ACC112 (cell line): Measurements from ENCODE around the gene CCDC51.
A peak's percentile ranks its signal among the peaks of the same experiment; 100 is the strongest.
"Not testable (repeated sequence)": the region's sequence is repeated elsewhere in the genome, so short reads cannot be mapped to it uniquely, and the experiment has no call there.

Experiments used
- H2AFZ ChIP-seq: fragments of 200-600 bp; sonication (generic); one replicate; pipeline ENCODE4 v1.6.0; 2017; ENCODE audit warnings: antibody characterized with exemption, low read length; ENCODE audit not compliant: unreplicated experiment
- H3K27ac ChIP-seq: fragments of 200-600 bp; sonication (generic); 2 replicates; pipeline ENCODE4 v1.5.1; 2014; ENCODE audit warnings: low read depth, mild to moderate bottlenecking, antibody characterized with exemption, low read length, moderate library complexity
- H3K27me3 ChIP-seq: fragments of 200-600 bp; sonication (generic); 2 replicates; pipeline ENCODE4 v1.6.1; 2014; ENCODE audit warnings: mild to moderate bottlenecking, antibody characterized with exemption, low read length, moderate library complexity, mixed read lengths; ENCODE audit not compliant: insufficient read depth
- H3K36me3 ChIP-seq: fragments of 200-600 bp; sonication (generic); 2 replicates; pipeline ENCODE4 v1.6.1; 2016; ENCODE audit warnings: mild to moderate bottlenecking, antibody characterized with exemption, low read length, moderate library complexity, mixed read lengths; ENCODE audit not compliant: insufficient read depth
- H3K4me1 ChIP-seq: fragments of 200-600 bp; sonication (generic); one replicate; pipeline ENCODE4 v1.6.1; 2016; ENCODE audit warnings: low read length, mixed read lengths; ENCODE audit not compliant: insufficient read depth, unreplicated experiment, control insufficient read depth
- H3K4me3 ChIP-seq: fragments of 200-600 bp; sonication (generic); 2 replicates; pipeline ENCODE4 v1.5.1; 2014; ENCODE audit warnings: mild to moderate bottlenecking, low read depth, low read length
- H3K79me2 ChIP-seq: fragments of 200-600 bp; sonication (generic); one replicate; pipeline ENCODE4 v1.6.0; 2016; ENCODE audit warnings: low read length; ENCODE audit not compliant: control insufficient read depth, unreplicated experiment, insufficient read depth

CCDC51 gene

GRCh38 chr3:48474031-48474430, 34.1 kb upstream of the CCDC51 start:
- not testable (repeated sequence) for H3K4me3 ChIP-seq, H3K27me3 ChIP-seq, H3K36me3 ChIP-seq, H2AFZ ChIP-seq, H3K27ac ChIP-seq
- Histone ChIP-seq H3K4me1 (peaks cover 27% of the 10 kb centered on the region), H3K79me2 (peaks cover 38% of the 10 kb centered on the region)

GRCh38 chr3:48473617-48473952, 33.7 kb upstream of the CCDC51 start:
- Histone ChIP-seq H2AFZ (peak overlapping the region; percentile 10), H3K4me3 (peak overlapping the region; percentile 20; the same call in 1 of the 2 replicates), H3K4me1 (peaks cover 32% of the 10 kb centered on the region)

GRCh38 chr3:48472923-48473616, 33.2 kb upstream of the CCDC51 start:
- H3K4me3 ChIP-seq, result peak overlapping the region; percentile 91
- H3K36me3 ChIP-seq, result no peaks in the 10 kb centered on the region
- H3K4me1 ChIP-seq, result peaks cover 37% of the 10 kb centered on the region
- no peaks in the 10 kb centered on the region for H3K27me3 ChIP-seq
- H3K27ac ChIP-seq, result peak overlapping the region; percentile 99
- peak overlapping the region; percentile 10 for H2AFZ ChIP-seq
- peaks cover 48% of the 10 kb centered on the region for H3K79me2 ChIP-seq

More at GRCh38 chr3:48473617-48473952, 33.7 kb upstream of the CCDC51 start:
- Histone ChIP-seq H3K27ac (peak overlapping the region; percentile 99), H3K79me2 (peaks cover 43% of the 10 kb centered on the region), H3K36me3 (no peaks in the 10 kb centered on the region), H3K27me3 (no peaks in the 10 kb centered on the region)

GRCh38 chr3:48472673-48472922, 32.7 kb upstream of the CCDC51 start:
- H3K27ac ChIP-seq, result peak overlapping the region; percentile 99
- H3K4me1 ChIP-seq, result peaks cover 42% of the 10 kb centered on the region
- peaks cover 53% of the 10 kb centered on the region for H3K79me2 ChIP-seq

GRCh38 chr3:48470286-48470685, 30.4 kb upstream of the CCDC51 start:
- peaks cover 56% of the 10 kb centered on the region for H3K4me1 ChIP-seq
- no peak overlapping the region for H2AFZ ChIP-seq
- no peaks in the 10 kb centered on the region for H3K27me3 ChIP-seq
- peak overlapping the region; percentile 29; the same call in 1 of the 2 replicates for H3K4me3 ChIP-seq
- H3K79me2 ChIP-seq, result peaks cover 67% of the 10 kb centered on the region
- no peak overlapping the region for H3K27ac ChIP-seq
- no peaks in the 10 kb centered on the region; the same call in 1 of the 2 replicates for H3K36me3 ChIP-seq

More at GRCh38 chr3:48472673-48472922, 32.7 kb upstream of the CCDC51 start:
- no peaks in the 10 kb centered on the region for H3K27me3 ChIP-seq
- H3K36me3 ChIP-seq, result no peaks in the 10 kb centered on the region
- peak overlapping the region; percentile 91 for H3K4me3 ChIP-seq
- no peak overlapping the region for H2AFZ ChIP-seq

GRCh38 chr3:48469046-48469915, 29.4 kb upstream of the CCDC51 start:
- Histone ChIP-seq H3K4me1 (peaks cover 61% of the 10 kb centered on the region), H2AFZ (no peak overlapping the region), H3K4me3 (no peak overlapping the region), H3K36me3 (no peaks in the 10 kb centered on the region; the same call in 1 of the 2 replicates), H3K27ac (no peak overlapping the region), H3K79me2 (peaks cover 67% of the 10 kb centered on the region), H3K27me3 (no peaks in the 10 kb centered on the region)

- H3K79me2 ChIP-seq, result peaks cover 67% of the 10 kb centered on the region
- H3K27me3 ChIP-seq, result no peaks in the 10 kb centered on the region
- no peak overlapping the region for H2AFZ ChIP-seq
- peaks cover 58% of the 10 kb centered on the region for H3K4me1 ChIP-seq
- no peaks in the 10 kb centered on the region; the same call in 1 of the 2 replicates for H3K36me3 ChIP-seq
- peak overlapping the region; percentile 84 for H3K4me3 ChIP-seq
- H3K27ac ChIP-seq, result peak overlapping the region; percentile 97
These were observed 28.4 kb upstream of the CCDC51 start for GRCh38 chr3:48468329-48468731.

GRCh38 chr3:48467473-48468267, 27.8 kb upstream of the CCDC51 start:
- H3K4me3 ChIP-seq, result peak overlapping the region; percentile 84
- peaks cover 65% of the 10 kb centered on the region for H3K79me2 ChIP-seq
- no peaks in the 10 kb centered on the region; the same call in 1 of the 2 replicates for H3K36me3 ChIP-seq
- H3K27ac ChIP-seq, result peak overlapping the region; percentile 97
- H3K27me3 ChIP-seq, result no peaks in the 10 kb centered on the region
- peaks cover 56% of the 10 kb centered on the region for H3K4me1 ChIP-seq
- H2AFZ ChIP-seq, result no peak overlapping the region

- peak overlapping the region; percentile 97 for H3K27ac ChIP-seq
- H2AFZ ChIP-seq, result no peak overlapping the region
- no peaks in the 10 kb centered on the region for H3K27me3 ChIP-seq
- no peaks in the 10 kb centered on the region; the same call in 1 of the 2 replicates for H3K36me3 ChIP-seq
- H3K4me1 ChIP-seq, result peaks cover 56% of the 10 kb centered on the region
- H3K79me2 ChIP-seq, result peaks cover 59% of the 10 kb centered on the region
- peak overlapping the region; percentile 84 for H3K4me3 ChIP-seq
These were observed 27.2 kb upstream of the CCDC51 start for GRCh38 chr3:48467110-48467454.

- H3K27ac ChIP-seq, result peak overlapping the region; percentile 97
- H3K4me1 ChIP-seq, result peaks cover 56% of the 10 kb centered on the region
- H3K79me2 ChIP-seq, result peaks cover 54% of the 10 kb centered on the region
- peak overlapping the region; percentile 84 for H3K4me3 ChIP-seq
- H3K27me3 ChIP-seq, result no peaks in the 10 kb centered on the region
- no peaks in the 10 kb centered on the region; the same call in 1 of the 2 replicates for H3K36me3 ChIP-seq
- no peak overlapping the region for H2AFZ ChIP-seq
These were observed 26.6 kb upstream of the CCDC51 start for GRCh38 chr3:48466386-48467109.
